SH-SY5Y (cell line): ENCODE results near the gene XPC.

Experiments used
- GATA2 ChIP-seq: IDR thresholded peaks from 2 replicates; pipeline ENCODE4 v1.6.1; 2011; ENCODE audit warnings: mild to moderate bottlenecking, low read depth, low read length
- GATA3 ChIP-seq: IDR thresholded peaks from 2 replicates; pipeline ENCODE4 v1.6.1; 2011; ENCODE audit warnings: low read depth, mild to moderate bottlenecking, low read length, moderate library complexity

Gene XPC

GRCh38 chr3:14129296-14129695 lies 49.1 kb downstream of the XPC start:
- TF ChIP-seq GATA3 = no peak
- TF ChIP-seq GATA2 = no peak

DNA sequence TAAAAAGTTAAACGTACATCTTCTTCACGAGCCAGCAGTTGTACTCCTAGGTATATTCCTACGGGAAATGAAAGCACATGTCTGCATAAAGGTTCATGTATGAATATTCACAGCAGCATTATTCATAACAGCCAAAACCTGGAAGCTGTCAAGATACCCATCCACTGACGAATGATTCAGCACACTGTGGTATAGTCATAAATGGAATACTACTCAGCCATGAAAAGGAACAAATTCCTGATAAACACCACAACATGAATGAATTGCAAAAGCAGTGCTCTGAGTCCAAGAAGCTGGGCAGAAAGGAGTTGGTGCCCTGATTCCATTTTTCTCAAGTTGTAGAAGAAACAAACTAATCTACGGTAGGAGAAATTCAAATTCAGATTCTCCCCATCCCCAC lies 49.7 kb downstream of the XPC start:
- TF ChIP-seq GATA3 (no peak), GATA2 (no peak)

- TF ChIP-seq GATA3 (no peak), GATA2 (no peak)
These were observed 50.8 kb downstream of the XPC start for GRCh38 chr3:14127516-14128161.

GRCh38 chr3:14126887-14127505 lies 51.4 kb downstream of the XPC start:
- no peak for TF ChIP-seq GATA2
- TF ChIP-seq GATA3 = no peak

GRCh38 chr3:14126017-14126886 lies 52.1 kb downstream of the XPC start:
- no peak for TF ChIP-seq GATA3
- TF ChIP-seq GATA2 = no peak

DNA sequence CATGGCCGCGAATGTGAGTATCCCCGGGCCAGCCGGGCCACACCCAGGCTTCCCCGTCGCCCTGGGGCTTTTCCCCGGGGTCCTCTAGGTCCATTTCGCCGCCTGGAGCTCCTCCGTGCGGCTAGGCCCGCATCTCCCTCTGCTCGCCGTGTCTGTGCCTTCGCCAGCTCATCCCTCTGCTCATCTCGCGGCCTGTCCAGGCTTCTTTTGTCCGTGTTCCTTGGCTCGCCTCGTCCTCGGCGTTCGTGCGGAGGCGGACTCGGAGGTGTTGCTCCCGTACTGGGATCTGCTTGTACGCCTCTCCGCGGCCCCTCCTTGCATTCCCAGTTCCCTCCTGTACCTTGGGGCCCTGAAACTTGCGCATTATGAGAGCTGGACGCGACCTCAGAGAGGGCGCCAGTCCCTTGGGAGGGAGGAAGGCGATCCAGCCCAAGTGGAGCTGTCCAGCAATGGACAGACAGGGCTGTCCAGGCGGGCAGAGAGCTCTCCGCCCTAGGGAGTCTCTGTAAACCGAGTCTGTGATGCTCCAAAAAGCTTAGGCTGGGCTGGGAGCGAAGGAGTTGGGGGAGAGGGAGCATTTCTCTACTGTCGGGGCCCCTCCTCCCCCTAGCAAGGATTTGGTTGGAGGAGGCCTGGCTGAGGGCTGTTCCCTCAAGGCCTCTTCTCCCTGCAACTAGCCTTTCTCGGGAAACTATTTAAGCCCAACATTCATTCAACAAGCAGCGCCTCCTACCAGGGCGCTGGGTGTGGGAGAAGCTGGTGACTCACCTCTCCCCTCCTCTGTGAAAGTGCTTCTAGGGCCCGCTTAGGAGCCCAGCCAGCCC lies 53.0 kb downstream of the XPC start:
- TF ChIP-seq GATA2 (no peak), GATA3 (no peak)

- no peak for TF ChIP-seq GATA2
- no peak for TF ChIP-seq GATA3
These were observed 53.7 kb downstream of the XPC start, which contains the start of the genes CHCHD4 and TMEM43 for GRCh38 chr3:14124615-14125192. Gene CHCHD4, minus strand, starts transcription at chr3:14124870. Its CDS starts 194 bp downstream, at chr3:14124676. Gene TMEM43, plus strand, starts transcription at chr3:14125052. Its CDS starts 142 bp downstream, at chr3:14125194.

DNA sequence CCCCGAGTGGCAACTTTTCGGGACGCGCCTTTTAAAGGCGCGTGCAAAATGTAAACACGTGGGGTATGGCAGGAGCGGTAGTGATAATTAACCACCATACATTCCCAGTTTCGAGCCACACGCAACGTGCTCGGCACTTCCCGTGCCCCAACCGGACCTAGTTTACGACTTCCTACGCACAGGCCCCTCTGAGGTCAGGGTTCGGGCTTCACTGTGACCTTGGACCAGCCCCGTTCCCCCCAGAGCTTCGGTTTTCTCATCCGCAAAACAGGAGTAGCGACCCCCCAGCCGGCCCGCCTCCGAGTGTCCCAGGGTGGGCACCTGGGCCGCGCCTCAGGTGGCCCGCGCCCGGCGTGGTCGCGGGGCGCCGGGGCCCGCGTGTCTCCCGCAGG lies 54.2 kb downstream of the XPC start:
- TF ChIP-seq GATA2 (no peak), GATA3 (no peak)

- no peak for TF ChIP-seq GATA2
- TF ChIP-seq GATA3 = no peak
These were observed 54.8 kb downstream of the XPC start for GRCh38 chr3:14123308-14124222.

- TF ChIP-seq GATA3 (no peak), GATA2 (no peak)
These were observed 56.1 kb downstream of the XPC start for GRCh38 chr3:14122301-14122700.

GRCh38 chr3:14121859-14122258 lies 56.5 kb downstream of the XPC start:
- TF ChIP-seq GATA2 (no peak), GATA3 (no peak)

DNA sequence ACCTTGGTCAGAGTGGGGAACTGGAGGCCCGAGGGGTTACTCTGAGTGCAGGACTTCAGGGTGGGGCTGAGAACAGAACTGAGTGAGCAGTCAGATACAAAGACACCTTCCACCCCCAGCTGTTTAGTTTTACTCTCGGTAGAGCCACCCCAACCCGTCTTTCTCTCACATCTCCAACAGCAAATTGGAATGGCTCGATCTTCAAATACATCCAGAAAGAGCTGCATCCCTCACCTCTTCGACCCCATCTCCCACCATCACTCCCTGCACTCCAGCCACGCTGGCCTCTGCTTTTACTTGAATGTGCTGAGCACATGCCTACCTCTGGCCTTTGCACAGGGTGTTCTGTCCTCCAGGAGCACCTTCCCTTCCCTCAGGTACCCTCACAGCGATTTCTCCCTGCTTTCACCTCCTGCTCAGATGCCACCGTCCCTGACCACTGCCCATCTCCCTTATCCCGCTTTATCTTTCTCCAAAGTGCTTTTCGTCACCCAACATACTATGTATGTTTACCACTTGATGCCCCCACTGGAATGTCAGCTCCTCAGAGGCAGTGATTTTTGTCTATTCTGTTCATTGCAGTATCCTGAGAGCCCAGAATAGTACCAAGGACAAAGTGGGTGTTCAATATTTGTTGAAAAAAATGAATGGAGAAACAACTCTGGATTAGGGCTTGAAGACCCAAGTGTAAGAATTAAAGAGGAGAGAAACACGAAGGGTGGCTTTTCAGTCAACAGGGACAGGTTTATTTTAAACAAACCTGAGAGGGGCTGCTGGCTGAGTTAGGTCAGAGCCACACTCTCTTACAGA lies 58.1 kb downstream of the XPC start:
- no peak for TF ChIP-seq GATA2
- no peak for TF ChIP-seq GATA3
